Muscle layer of colon (tissue), 2 donors: ENCODE results near the gene CTDNEP1.

Source experiments
- H3K27ac ChIP-seq: one replicate; pipeline ENCODE4 v1.7.0; 2013; ENCODE audit warnings: low read depth, mild to moderate bottlenecking, low read length, moderate library complexity
- H3K27me3 ChIP-seq, 2 donors: one replicate each; pipeline ENCODE4 v1.7.0; 2013; ENCODE audit warnings: low read length in 2 of 2, mild to moderate bottlenecking in 2 of 2; ENCODE audit not compliant: insufficient read depth in 2 of 2, control insufficient read depth in 1 of 2
- H3K36me3 ChIP-seq: one replicate; pipeline ENCODE4 v1.7.0; 2013; ENCODE audit warnings: mild to moderate bottlenecking, low read length; ENCODE audit not compliant: insufficient read depth
- H3K4me1 ChIP-seq: one replicate; pipeline ENCODE4 v1.7.0; 2013; ENCODE audit warnings: mild to moderate bottlenecking, low read length; ENCODE audit not compliant: insufficient read depth
- H3K4me3 ChIP-seq, 2 donors: one replicate each; pipeline ENCODE4 v1.7.0; 2013; ENCODE audit warnings: low read length in 2 of 2, low read depth in 1 of 2, mild to moderate bottlenecking in 1 of 2, moderate library complexity in 1 of 2
- H3K9ac ChIP-seq: one replicate; pipeline ENCODE4 v1.7.0; 2013; ENCODE audit warnings: low read length
- H3K9me3 ChIP-seq: one replicate; pipeline ENCODE4 v1.7.0; 2013; ENCODE audit warnings: mild to moderate bottlenecking, low read length
- donor health status: abdominal sarcoma.
- donor health status: Adenocarcinoma of cecum.

CTDNEP1 gene

DNA sequence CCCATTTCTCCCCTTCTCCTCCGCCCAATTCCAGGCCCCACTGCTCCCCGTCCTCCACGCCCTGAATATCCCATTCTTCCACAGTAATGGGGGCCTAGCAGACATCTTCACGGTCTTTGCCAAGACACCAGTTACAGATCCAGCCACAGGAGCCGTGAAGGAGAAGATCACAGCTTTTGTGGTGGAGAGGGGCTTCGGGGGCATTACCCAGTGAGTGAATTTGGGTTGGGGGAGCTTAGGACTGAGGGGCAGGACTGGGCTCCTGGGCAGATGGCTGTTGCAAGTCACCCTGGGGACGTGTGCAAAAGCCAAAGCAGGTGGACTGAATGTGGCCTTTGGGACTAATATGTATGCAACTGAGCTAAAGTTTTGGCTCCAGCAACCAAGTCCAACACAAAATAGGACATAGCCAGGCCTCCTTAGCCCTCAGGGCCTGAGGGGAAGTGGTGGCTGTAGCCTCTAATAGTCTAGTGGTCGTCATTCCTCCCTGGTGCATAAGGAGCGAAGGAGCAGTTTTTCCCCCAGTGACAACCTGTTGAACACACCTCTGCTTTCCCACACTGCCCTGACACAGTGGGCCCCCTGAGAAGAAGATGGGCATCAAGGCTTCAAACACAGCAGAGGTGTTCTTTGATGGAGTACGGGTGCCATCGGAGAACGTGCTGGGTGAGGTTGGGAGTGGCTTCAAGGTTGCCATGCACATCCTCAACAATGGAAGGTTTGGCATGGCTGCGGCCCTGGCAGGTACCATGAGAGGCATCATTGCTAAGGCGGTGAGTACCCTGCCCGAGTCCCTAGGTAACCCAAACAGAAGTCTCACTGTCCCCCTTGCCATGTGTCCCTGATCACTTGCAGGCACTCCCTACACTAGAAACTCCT, 29.2 kb downstream of the CTDNEP1 start:
- Histone ChIP-seq H3K4me3 (no peak overlapping the region), H3K27ac (no peak overlapping the region), H3K9ac (no peak overlapping the region), H3K4me1 (peaks cover 32% of the 10 kb centered on the region), H3K27me3 (no peaks in the 10 kb centered on the region), H3K9me3 (no peaks in the 10 kb centered on the region), H3K36me3 (peaks cover 51% of the 10 kb centered on the region)

DNA sequence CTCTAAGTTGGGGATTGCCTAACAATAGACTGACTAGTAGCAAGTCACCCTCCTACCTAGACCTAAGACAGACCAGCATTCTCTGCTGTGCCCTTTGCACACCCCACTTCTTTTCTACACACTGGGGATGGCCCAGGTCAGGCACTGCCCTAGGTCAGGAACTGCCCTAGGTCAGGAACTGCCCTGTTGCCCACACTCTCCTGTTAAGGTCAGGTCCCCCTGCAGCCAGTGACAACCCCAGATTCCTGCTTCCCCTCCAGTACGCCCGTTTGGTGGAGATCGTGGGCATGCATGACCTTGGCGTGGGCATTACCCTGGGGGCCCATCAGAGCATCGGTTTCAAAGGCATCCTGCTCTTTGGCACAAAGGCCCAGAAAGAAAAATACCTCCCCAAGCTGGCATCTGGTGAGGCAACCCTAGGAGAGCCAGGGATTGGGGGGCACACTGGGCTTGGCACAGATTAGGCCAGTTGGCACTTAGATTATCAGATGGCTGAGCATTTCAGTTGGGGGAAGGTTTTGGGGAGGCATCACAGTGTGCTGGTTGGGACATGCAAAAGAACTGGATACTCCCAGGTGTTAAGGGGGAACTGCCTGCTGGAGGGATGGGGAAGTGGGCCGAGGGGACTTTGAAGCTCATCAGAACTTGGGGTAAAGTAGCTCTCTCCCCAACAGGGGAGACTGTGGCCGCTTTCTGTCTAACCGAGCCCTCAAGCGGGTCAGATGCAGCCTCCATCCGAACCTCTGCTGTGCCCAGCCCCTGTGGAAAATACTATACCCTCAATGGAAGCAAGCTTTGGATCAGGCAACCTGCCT, 30.0 kb downstream of the CTDNEP1 start:
- Histone ChIP-seq H3K4me3 (peak overlapping the region in 1 of 2 donors; percentile 84), H3K27ac (peak overlapping the region; percentile 95), H3K36me3 (peaks cover 43% of the 10 kb centered on the region), H3K27me3 (no peaks in the 10 kb centered on the region), H3K4me1 (peaks cover 36% of the 10 kb centered on the region), H3K9me3 (no peaks in the 10 kb centered on the region), H3K9ac (peak overlapping the region; percentile 88)

DNA sequence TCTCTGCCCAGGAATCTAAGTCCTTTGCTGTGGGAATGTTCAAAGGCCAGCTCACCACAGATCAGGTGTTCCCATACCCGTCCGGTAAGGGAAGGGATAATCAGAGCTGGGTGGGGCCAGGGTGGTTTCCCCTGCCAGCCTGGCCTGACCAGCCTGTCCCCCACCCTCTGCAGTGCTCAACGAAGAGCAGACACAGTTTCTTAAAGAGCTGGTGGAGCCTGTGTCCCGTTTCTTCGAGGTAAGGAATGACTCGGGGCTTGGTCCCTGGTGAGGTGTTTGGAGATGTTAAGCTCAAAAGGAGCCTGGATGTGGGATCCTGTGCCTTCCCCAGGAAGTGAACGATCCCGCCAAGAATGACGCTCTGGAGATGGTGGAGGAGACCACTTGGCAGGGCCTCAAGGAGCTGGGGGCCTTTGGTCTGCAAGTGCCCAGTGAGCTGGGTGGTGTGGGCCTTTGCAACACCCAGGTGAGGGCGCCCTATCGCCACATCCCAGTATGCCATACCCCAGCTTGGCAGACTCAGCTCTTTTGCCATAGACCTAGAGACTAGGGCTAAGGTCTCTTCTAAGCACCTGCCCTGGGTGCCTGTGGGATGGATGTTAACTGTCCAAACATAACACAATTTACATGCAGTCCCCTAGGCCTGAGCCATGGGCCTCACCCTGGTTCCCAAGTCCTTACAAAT, 30.8 kb downstream of the CTDNEP1 start:
- H3K4me1 ChIP-seq = peaks cover 43% of the 10 kb centered on the region

DNA sequence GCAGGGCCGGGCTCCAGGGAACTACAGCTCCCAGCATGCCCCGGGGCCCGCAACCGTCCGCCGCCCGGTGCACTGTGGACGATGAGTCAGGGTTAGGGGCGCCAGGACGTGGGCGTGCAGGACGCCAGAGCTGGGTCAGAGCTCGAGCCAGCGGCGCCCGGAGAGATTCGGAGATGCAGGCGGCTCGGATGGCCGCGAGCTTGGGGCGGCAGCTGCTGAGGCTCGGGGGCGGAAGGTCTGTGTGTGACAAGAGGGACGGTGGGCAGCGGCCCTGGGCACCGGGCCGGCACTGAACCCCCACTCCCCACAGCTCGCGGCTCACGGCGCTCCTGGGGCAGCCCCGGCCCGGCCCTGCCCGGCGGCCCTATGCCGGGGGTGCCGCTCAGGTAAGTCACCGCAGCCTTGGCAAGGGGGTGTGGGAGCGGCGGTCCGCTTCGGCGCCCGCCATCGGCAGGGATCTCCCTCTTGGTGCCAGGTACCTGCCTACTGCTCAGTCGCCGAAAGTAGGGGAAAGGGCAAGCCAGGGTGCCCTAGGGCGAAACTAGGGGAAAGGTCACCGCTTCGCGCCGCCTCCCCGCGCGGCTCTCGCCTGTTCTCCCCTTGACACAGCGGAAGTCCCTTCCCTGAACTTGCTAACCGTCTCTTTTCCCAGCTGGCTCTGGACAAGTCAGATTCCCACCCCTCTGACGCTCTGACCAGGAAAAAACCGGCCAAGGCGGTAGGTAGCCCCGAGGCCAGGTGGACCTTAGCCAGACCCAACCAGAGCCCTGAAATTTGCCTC, 31.5 kb downstream of the CTDNEP1 start, which contains the start of the genes ACADVL and DLG4:
ACADVL (plus strand) TSS at position 127 of the 781 bp plus-strand sequence; CDS start at position 174, 47 bp downstream.
DLG4 (minus strand) TSS at position 25 of the 781 bp plus-strand sequence.
- Histone ChIP-seq H3K9me3 (no peaks in the 10 kb centered on the region), H3K36me3 (peaks cover 29% of the 10 kb centered on the region), H3K4me1 (peaks cover 49% of the 10 kb centered on the region), H3K27ac (peak within 1 kb of the TSS; percentile 95), H3K27me3 (no peaks in the 10 kb centered on the region), H3K4me3 (peak within 1 kb of the TSS; percentile 84 to 96), H3K9ac (peak within 1 kb of the TSS; percentile 88)

More for the DNA sequence above, 30.8 kb downstream of the CTDNEP1 start:
- no peaks in the 10 kb centered on the region for H3K9me3 ChIP-seq
- peak overlapping the region; percentile 95 for H3K27ac ChIP-seq
- peak overlapping the region; percentile 88 for H3K9ac ChIP-seq
- H3K36me3 ChIP-seq = peaks cover 35% of the 10 kb centered on the region
- H3K4me3 ChIP-seq = peak overlapping the region; percentile 84 to 96
- H3K27me3 ChIP-seq = no peaks in the 10 kb centered on the region

DNA sequence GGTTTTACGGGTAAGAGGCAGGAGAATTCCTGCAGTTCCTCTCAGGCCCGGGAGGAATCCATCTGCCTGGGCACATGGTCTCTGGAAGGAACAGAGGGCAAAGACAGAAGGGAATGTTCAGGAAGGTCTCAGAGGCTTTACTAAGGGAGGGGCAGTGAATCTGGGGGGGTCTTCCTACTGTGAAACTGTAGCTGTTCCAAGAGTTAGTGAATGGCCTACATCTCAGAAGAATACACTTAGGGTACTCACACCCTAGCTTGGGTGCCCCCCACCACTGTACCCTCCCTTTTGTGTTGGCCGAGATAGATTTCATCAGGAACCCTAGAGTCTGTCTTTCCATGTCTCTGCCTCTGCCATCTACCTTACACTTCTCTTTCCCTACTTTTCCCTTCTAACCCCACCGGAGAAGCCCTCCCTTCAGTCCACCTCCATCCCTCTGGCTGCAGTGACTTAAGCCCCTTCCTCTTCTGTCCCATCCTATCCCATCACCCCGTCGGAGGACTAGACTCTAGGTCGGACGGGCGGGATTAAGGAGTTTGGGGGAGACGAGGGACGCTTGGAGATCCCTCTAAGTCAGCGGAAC, 32.2 kb downstream of the CTDNEP1 start:
- H3K27me3 ChIP-seq = no peaks in the 10 kb centered on the region
- peak overlapping the region; percentile 84 to 96 for H3K4me3 ChIP-seq
- peak overlapping the region; percentile 95 for H3K27ac ChIP-seq
- H3K9me3 ChIP-seq = no peaks in the 10 kb centered on the region
- H3K36me3 ChIP-seq = peaks cover 29% of the 10 kb centered on the region
- peak overlapping the region; percentile 88 for H3K9ac ChIP-seq
- H3K4me1 ChIP-seq = peaks cover 49% of the 10 kb centered on the region

DNA sequence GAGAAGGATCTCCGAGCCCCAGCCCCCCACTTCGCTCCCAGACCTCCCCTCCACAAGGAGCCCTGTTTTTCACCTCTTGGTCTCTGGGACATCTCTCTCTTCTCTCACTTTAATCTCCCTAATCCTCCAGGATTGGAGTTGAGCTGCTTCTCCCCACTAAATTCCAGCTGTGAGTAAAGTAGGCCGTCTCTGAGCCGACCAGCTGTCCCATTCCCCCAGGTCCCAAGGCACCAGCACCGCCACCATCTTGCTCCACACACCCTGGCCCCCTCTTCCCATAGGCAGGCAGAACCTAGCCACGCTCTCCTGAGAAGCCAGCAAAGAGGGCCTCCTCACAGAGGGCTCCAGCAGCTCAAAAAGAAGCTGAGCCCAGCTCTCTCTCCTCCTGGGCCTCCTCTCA, 32.8 kb downstream of the CTDNEP1 start:
- no peaks in the 10 kb centered on the region for H3K9me3 ChIP-seq
- no peaks in the 10 kb centered on the region for H3K27me3 ChIP-seq
- H3K4me3 ChIP-seq = peak overlapping the region in 1 of 2 donors; percentile 79
- H3K4me1 ChIP-seq = peaks cover 53% of the 10 kb centered on the region
- H3K36me3 ChIP-seq = peaks cover 24% of the 10 kb centered on the region
- H3K27ac ChIP-seq = peak overlapping the region; percentile 95
- H3K9ac ChIP-seq = peak overlapping the region; percentile 88

DNA sequence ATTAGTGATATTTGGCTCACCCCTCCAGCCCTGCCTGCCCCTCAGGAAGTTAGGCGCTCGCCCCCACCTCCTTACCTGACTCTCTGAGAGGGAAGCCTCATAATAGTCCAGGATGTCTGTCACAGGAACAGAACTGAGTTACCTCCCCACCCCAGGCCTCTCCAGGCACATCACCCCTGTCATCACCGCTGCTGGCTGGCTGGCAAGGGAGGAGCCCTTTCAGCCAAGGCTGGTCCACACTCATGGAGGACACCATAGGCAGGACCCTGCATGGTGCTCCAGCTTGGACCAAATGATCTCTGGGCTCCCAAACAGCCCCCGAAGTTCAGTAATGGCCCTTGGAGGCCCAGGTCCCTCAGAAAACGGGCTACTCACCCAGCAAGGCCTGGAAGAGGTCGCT, 33.4 kb downstream of the CTDNEP1 start:
- H3K9me3 ChIP-seq = no peaks in the 10 kb centered on the region
- H3K4me1 ChIP-seq = peaks cover 58% of the 10 kb centered on the region
- peak overlapping the region; percentile 77 for H3K27ac ChIP-seq
- H3K4me3 ChIP-seq = peak overlapping the region in 1 of 2 donors; percentile 79
- H3K36me3 ChIP-seq = peaks cover 18% of the 10 kb centered on the region
- no peaks in the 10 kb centered on the region for H3K27me3 ChIP-seq
- H3K9ac ChIP-seq = peak overlapping the region; percentile 86

DNA sequence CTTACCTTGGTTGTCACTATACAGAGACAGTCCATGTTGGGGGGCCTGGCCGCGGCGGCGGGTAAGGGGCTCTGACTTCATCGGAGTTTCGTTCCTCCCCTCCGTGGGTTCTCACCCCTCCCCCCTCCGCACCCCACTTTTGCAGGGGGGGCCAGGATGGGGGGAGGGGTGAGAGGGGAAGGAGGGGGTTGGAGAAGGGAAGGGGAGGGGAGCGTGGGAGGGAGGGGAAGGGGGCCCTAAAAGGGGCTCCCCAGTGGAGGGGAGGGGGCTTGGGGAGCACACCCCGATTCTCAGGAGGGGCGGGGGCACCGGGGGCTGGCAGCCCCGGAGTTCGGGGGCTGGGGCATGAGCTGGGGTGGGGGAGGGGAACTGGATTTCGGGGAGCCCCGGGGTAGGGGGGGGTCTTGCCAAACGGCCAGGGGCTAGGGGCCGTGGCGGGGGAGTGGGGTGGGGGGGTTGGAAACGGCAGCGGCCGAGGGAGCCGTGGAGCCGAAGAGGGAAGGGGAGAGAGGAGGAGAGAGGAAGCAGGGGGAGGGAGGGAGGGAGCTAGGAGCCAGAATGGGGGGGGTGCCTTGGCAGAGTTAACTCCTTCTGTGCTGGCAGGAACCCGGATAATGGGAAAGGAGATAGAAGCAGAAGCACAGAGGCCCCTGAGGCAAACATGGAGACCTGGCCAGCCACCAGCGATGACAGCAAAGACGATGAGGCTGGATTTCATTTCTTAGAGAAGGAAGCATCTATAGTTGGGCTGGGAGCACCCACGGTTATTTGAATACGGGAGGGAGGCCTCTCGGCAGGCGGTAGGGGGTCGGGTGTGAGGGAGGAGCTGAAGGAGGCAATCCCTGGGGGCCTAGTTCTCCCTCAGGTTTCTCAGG, 34.2 kb downstream of the CTDNEP1 start:
- H3K9ac ChIP-seq = peak overlapping the region; percentile 86
- peak overlapping the region; percentile 83 for H3K27ac ChIP-seq
- H3K9me3 ChIP-seq = no peaks in the 10 kb centered on the region
- peaks cover 10% of the 10 kb centered on the region for H3K36me3 ChIP-seq
- peak overlapping the region; percentile 66 to 79 for H3K4me3 ChIP-seq
- peaks cover 60% of the 10 kb centered on the region for H3K4me1 ChIP-seq
- H3K27me3 ChIP-seq = no peaks in the 10 kb centered on the region

DNA sequence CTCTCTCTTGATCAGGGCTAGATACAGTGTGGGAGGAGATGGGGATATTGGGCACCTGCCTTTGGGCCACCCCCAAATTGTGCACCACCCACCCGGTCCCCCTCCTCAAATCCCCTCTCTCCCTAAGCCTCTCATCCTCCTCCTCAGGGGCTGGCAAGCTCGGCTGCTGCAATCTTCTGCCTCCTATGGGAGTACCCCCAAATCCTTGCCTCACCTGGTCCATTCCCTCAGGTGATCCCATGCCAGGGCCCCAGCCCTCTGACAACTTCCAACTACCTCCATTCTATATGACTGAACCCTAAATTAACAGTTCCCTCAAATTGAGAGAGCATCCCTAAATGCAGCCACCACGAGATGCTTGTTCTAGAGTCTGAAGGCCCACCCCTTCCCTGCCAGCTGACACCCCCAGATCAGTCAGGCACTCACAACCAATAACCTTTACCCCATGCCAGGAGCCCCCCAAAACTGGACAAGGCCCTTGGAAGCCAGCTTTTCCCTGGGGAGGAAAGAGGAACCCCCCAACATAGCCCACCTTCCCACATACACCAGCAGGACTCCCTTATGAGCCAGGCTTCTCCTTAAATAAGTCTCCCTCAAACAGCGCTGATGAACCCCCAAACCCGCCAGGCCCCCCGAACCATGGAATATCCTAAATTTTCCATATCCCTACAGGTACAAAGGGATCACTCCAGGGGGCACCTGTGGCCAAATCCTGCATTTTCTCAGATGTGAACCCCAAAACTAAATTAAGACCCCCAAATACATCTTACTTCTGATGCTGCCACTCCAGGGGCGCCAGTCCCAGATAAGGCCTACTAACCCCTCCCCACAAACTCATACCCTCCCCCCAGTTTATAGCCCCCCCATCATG, 35.1 kb downstream of the CTDNEP1 start:
- H3K9me3 ChIP-seq = no peaks in the 10 kb centered on the region
- H3K27ac ChIP-seq = peak overlapping the region; percentile 83
- H3K4me1 ChIP-seq = peaks cover 65% of the 10 kb centered on the region
- H3K36me3 ChIP-seq = peaks cover 6% of the 10 kb centered on the region
- peak overlapping the region; percentile 53 to 66 for H3K4me3 ChIP-seq
- H3K9ac ChIP-seq = peak overlapping the region; percentile 61
- no peaks in the 10 kb centered on the region for H3K27me3 ChIP-seq
